OCI-LY7 (cell line): ENCODE measurements around the gene NIM1K. TPM values are rescaled to one million over a fixed set of nuclear protein-coding genes. Genes with fewer than 3 reads are reported as not detected.
"Not testable (repeated sequence)": the region's sequence is repeated elsewhere in the genome, so short reads cannot be mapped to it uniquely, and the experiment has no call there.

ENCODE experiments used
- BruUV-seq: library from RNA; stranded (reverse); fragments of 400-500 nt; replicated peaks from 2 replicates; lab custom pipeline; 2021; lab: Mats Ljungman, UMichigan
- CTCF ChIA-PET: fragments of 300-600 bp; sonication (Branson Sonifier 250); formaldehyde crosslinking; loops from one replicate; lab custom pipeline; 2022; ENCODE audit warnings: antibody characterized with exemption; ENCODE audit not compliant: unreplicated experiment; lab: Charles Lee
- POLR2A ChIA-PET: fragments of 300-600 bp; sonication (Branson Sonifier 250); formaldehyde crosslinking; loops from one replicate; lab custom pipeline; 2022; ENCODE audit warnings: antibody characterized with exemption; lab: Charles Lee
- DNase-seq: peaks from one replicate; pipeline ENCODE4 v3.0.0-alpha.2; 2015; ENCODE audit warnings: low spot score
- H2AFZ ChIP-seq: fragments of 200-600 bp; sonication (generic), shearing (Covaris generic); 2 replicates; pipeline ENCODE4 v1.6.1; 2014; ENCODE audit warnings: mild to moderate bottlenecking, antibody characterized with exemption, low read length, moderate library complexity
- H3K27ac ChIP-seq: fragments of 200-600 bp; sonication (generic); 2 replicates; pipeline ENCODE4 v1.5.1; 2014; ENCODE audit warnings: mixed run types, low read depth, mild to moderate bottlenecking, moderate library complexity, low read length, inconsistent platforms; ENCODE audit not compliant: poor library complexity, severe bottlenecking
- H3K36me3 ChIP-seq: fragments of 200-600 bp; sonication (generic); 2 replicates; pipeline ENCODE4 v1.6.1; 2014; ENCODE audit warnings: mild to moderate bottlenecking, antibody characterized with exemption, low read length, moderate library complexity, mixed read lengths; ENCODE audit not compliant: insufficient read depth
- H3K4me1 ChIP-seq: fragments of 200-600 bp; sonication (generic); 2 replicates; pipeline ENCODE4 v1.5.1; 2014; ENCODE audit warnings: mild to moderate bottlenecking, low read length; ENCODE audit not compliant: insufficient read depth, poor library complexity, severe bottlenecking
- H3K4me2 ChIP-seq: fragments of 200-600 bp; sonication (generic); 2 replicates; pipeline ENCODE4 v1.6.1; 2014; ENCODE audit warnings: mild to moderate bottlenecking, low read length
- H3K4me3 ChIP-seq: fragments of 200-600 bp; sonication (generic); 2 replicates; pipeline ENCODE4 v1.5.1; 2014; ENCODE audit warnings: mild to moderate bottlenecking, low read depth, low read length; ENCODE audit not compliant: poor library complexity, severe bottlenecking
- H3K79me2 ChIP-seq: fragments of 200-600 bp; sonication (generic); 2 replicates; pipeline ENCODE4 v1.6.1; 2016; ENCODE audit warnings: low read depth, mild to moderate bottlenecking, low read length, moderate library complexity, mixed read lengths; ENCODE audit not compliant: insufficient read depth
- H3K9me2 ChIP-seq: fragments of 200-600 bp; sonication (generic); 2 replicates; pipeline ENCODE4 v1.6.1; 2016; ENCODE audit warnings: mild to moderate bottlenecking, low read length, mixed read lengths; ENCODE audit not compliant: insufficient read depth
- H3K9me3 ChIP-seq: fragments of 200-600 bp; sonication (generic); 2 replicates; pipeline ENCODE4 v1.6.1; 2014; ENCODE audit warnings: mild to moderate bottlenecking, mixed run types, low read length, mixed read lengths
- H4K20me1 ChIP-seq: fragments of 200-600 bp; sonication (generic); 2 replicates; pipeline ENCODE4 v1.6.1; 2014; ENCODE audit warnings: mild to moderate bottlenecking, antibody characterized with exemption, low read length, moderate library complexity, mixed read lengths; ENCODE audit not compliant: insufficient read depth
- EZH2phosphoT487 ChIP-seq: fragments of 200-600 bp; sonication (generic); IDR thresholded peaks from 2 replicates; pipeline ENCODE4 v1.6.1; 2018; ENCODE audit warnings: low read depth, borderline replicate concordance, mild to moderate bottlenecking, mixed run types, antibody characterized with exemption, low read length, moderate library complexity, mixed read lengths
- intact Hi-C: fragments of 100-400 bp; cut with micrococcal nuclease; formaldehyde crosslinking; loops from one replicate; pipeline ENCODE4 v1.10.0; 2022; ENCODE audit not compliant: unreplicated experiment
- total RNA-seq, 2 experiments: library from RNA; depleted of rRNA in 1 of 2; stranded (reverse); fragments of >200 nt in 1 of 2; shearing (Covaris generic) in 1 of 2; gene quantifications; 2 replicates each; pipeline ENCODE4 v1.2.3, GENCODE V29; 2014 to 2022
- TF ChIP-seq, protein P1 (sequence below): fragments of 200-600 bp; sonication (generic); conservative IDR thresholded peaks from 2 replicates; pipeline ENCODE4 v1.5.1; 2014; ENCODE audit warnings: mild to moderate bottlenecking, antibody characterized with exemption, low read length, moderate library complexity, mixed read lengths

NIM1K gene
- total RNA-seq, 2 experiments from 2014 or later: 0.41 to 0.68 TPM

DNA sequence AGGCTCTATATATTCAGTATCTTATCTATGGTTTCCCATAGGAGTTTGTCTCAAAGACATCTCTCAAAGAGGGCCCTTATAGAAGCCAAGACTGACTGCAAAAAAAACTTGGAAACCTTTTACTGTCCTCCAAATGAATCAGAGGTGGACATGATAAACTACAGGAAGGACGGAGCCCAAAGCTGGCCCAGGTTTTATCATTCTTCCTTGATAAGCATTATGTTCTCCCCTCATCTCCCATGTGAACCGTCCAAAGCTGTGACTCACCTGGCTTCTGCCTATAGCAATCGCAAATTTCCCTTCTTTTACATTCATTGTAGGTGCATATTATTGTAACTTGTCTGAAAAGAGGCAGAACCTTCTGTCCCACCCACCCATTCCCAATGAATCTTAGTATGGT, 35.0 kb upstream of the NIM1K start:
- Histone ChIP-seq H3K9me2 (no peaks in the 10 kb centered on the region), H3K4me3 (no peak overlapping the region), H4K20me1 (no peaks in the 10 kb centered on the region), H3K36me3 (peaks cover 94% of the 10 kb centered on the region), H2AFZ (no peak overlapping the region), H3K9me3 (no peaks in the 10 kb centered on the region), H3K79me2 (peaks cover 13% of the 10 kb centered on the region), H3K27ac (no peak overlapping the region), H3K4me1 (no peaks in the 10 kb centered on the region), H3K4me2 (no peak overlapping the region)
- ChIA-PET CTCF (no interaction called here), POLR2A (no interaction called here)
- intact Hi-C loops: no loop called here
- DNase-seq: no peak
- BruUV-seq: no TSS peak
- TF ChIP-seq, protein P1, sequence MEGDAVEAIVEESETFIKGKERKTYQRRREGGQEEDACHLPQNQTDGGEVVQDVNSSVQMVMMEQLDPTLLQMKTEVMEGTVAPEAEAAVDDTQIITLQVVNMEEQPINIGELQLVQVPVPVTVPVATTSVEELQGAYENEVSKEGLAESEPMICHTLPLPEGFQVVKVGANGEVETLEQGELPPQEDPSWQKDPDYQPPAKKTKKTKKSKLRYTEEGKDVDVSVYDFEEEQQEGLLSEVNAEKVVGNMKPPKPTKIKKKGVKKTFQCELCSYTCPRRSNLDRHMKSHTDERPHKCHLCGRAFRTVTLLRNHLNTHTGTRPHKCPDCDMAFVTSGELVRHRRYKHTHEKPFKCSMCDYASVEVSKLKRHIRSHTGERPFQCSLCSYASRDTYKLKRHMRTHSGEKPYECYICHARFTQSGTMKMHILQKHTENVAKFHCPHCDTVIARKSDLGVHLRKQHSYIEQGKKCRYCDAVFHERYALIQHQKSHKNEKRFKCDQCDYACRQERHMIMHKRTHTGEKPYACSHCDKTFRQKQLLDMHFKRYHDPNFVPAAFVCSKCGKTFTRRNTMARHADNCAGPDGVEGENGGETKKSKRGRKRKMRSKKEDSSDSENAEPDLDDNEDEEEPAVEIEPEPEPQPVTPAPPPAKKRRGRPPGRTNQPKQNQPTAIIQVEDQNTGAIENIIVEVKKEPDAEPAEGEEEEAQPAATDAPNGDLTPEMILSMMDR: no peak
- no peak for TF ChIP-seq EZH2phosphoT487

DNA sequence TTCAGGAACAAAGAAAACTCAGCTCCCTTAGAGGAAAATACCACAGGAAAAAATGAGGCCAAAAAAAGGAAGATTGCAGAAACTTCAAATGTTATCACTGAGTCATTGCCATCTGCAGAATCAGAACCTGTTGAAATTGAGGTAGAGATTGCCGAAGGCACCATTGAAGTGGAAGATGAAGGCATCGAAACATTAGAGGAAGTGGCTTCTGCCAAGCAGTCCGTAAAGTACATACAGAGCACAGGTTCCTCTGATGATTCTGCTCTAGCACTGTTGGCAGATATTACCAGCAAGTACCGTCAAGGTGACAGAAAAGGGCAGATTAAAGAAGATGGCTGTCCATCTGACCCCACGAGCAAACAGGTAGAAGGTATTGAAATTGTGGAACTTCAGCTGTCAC, 30.8 kb upstream of the NIM1K start:
- DNase-seq: no peak
- Histone ChIP-seq H3K4me2 (no peak overlapping the region), H3K79me2 (peaks cover 13% of the 10 kb centered on the region), H3K9me3 (no peaks in the 10 kb centered on the region), H3K4me3 (no peak overlapping the region), H3K9me2 (no peaks in the 10 kb centered on the region), H3K27ac (no peak overlapping the region), H3K4me1 (no peaks in the 10 kb centered on the region), H4K20me1 (no peaks in the 10 kb centered on the region), H2AFZ (no peak overlapping the region), H3K36me3 (peaks cover 93% of the 10 kb centered on the region)
- ChIA-PET CTCF (no interaction called here), POLR2A (interaction anchor here (0.7 kb wide), 1 partner anchor 323 kb away, joined by 6 read pairs; no protein-coding TSS in a partner anchor)
- BruUV-seq: no TSS peak
- TF ChIP-seq, protein P1: no peak
- no peak for TF ChIP-seq EZH2phosphoT487
- intact Hi-C loops: no loop called here

DNA sequence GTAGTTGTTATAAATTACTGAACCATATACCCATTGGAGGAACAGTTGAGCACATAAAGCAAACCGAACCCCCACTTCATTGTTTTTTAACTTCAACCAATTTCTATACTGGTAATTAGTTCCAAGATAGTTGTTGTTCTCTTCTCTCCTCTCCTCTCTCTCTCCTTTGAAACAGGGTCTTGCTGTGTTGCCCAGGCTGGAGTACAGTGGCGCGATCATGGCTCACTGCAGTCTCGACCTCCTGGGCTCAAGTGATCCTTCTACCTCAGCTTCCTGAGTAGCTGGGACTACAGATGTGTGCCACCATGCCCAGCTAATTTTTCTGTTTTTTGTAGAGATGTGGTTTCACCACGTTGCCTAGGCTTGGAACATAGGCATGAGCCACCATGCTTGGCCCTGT, 27.2 kb upstream of the NIM1K start:
- POLR2A ChIA-PET: interaction anchor here (0.9 kb wide), 1 partner anchor 16 kb away, joined by 4 read pairs; no protein-coding TSS in a partner anchor
- H3K9me2 ChIP-seq, BruUV-seq, H3K79me2 ChIP-seq, H4K20me1 ChIP-seq, H3K4me3 ChIP-seq, H3K9me3 ChIP-seq, H3K27ac ChIP-seq, DNase-seq, H3K4me2 ChIP-seq, intact Hi-C loops, H3K4me1 ChIP-seq, H2AFZ ChIP-seq, CTCF ChIA-PET: not testable (repeated sequence)
- peaks cover 94% of the 10 kb centered on the region for H3K36me3 ChIP-seq
